SK-N-MC (cell line): ENCODE data around the gene ARPC4.
"Not testable (repeated sequence)": the region's sequence is repeated elsewhere in the genome, so short reads cannot be mapped to it uniquely, and the experiment has no call there.

Experiments
- DNase-seq: peaks from one replicate; pipeline ENCODE4 v3.0.0-alpha.2; 2011; ENCODE audit warnings: low read depth, low spot score
- H3K27ac ChIP-seq: fragments of 200-600 bp; sonication (generic); 2 replicates; pipeline ENCODE4 v1.5.1; 2016; ENCODE audit warnings: mixed run types
- H3K36me3 ChIP-seq: fragments of 200-600 bp; sonication (generic); 2 replicates; pipeline ENCODE4 v1.6.1; 2017; ENCODE audit warnings: antibody characterized with exemption, low read length, mixed read lengths; ENCODE audit not compliant: insufficient read depth
- H3K4me3 ChIP-seq: fragments of 200-600 bp; sonication (generic); 2 replicates; pipeline ENCODE4 v1.5.1; 2016
- H3K9ac ChIP-seq: fragments of 200-600 bp; sonication (generic); 2 replicates; pipeline ENCODE4 v1.8.0; 2017; ENCODE audit warnings: mixed run types, mixed read lengths; ENCODE audit not compliant: insufficient read length
- H3K9me3 ChIP-seq: fragments of 200-600 bp; sonication (generic); 2 replicates; pipeline ENCODE4 v1.6.1; 2017; ENCODE audit warnings: low read depth, mild to moderate bottlenecking, antibody characterized with exemption, low read length, moderate library complexity, mixed read lengths
- EZH2 ChIP-seq: fragments of 200-600 bp; sonication (generic); IDR thresholded peaks from one replicate; pipeline ENCODE4 v1.6.1; 2017; ENCODE audit warnings: antibody characterized with exemption
- FOXP2 ChIP-seq: optimal IDR thresholded peaks from 2 replicates; pipeline ENCODE3; 2011; ENCODE audit warnings: mild to moderate bottlenecking, moderate library complexity; ENCODE audit not compliant: insufficient read depth; ENCODE audit errors: extremely low read length, control extremely low read depth
- POLR2AphosphoS5 ChIP-seq: IDR thresholded peaks from 2 replicates; pipeline ENCODE4 v1.6.1; 2012; ENCODE audit warnings: mild to moderate bottlenecking, low read depth, low read length, borderline replicate concordance

Gene ARPC4

GRCh38 chr3:9765865-9766264 is 27.0 kb upstream of the ARPC4 start:
- no peak for DNase-seq
- no peaks in the 10 kb centered on the region for H3K9me3 ChIP-seq
- no peak overlapping the region for H3K4me3 ChIP-seq
- no peak overlapping the region for H3K9ac ChIP-seq
- no peaks in the 10 kb centered on the region for H3K36me3 ChIP-seq
- no peak overlapping the region for H3K27ac ChIP-seq
- TF ChIP-seq POLR2AphosphoS5 (no peak), FOXP2 (no peak), EZH2 (no peak)

GRCh38 chr3:9767418-9767817 is 25.5 kb upstream of the ARPC4 start:
- no peak for DNase-seq
- TF ChIP-seq FOXP2: no peak
- no peak for TF ChIP-seq EZH2
- no peak for TF ChIP-seq POLR2AphosphoS5
- Histone ChIP-seq H3K27ac (no peak overlapping the region), H3K4me3 (no peak overlapping the region), H3K9me3 (no peaks in the 10 kb centered on the region), H3K36me3 (no peaks in the 10 kb centered on the region), H3K9ac (no peak overlapping the region)

GRCh38 chr3:9768141-9768775 is 24.6 kb upstream of the ARPC4 start:
- no peak overlapping the region for H3K4me3 ChIP-seq
- no peak for DNase-seq
- TF ChIP-seq POLR2AphosphoS5: no peak
- no peak for TF ChIP-seq FOXP2
- TF ChIP-seq EZH2: no peak
- H3K9ac ChIP-seq: no peak overlapping the region
- no peaks in the 10 kb centered on the region for H3K36me3 ChIP-seq
- H3K9me3 ChIP-seq: no peaks in the 10 kb centered on the region
- H3K27ac ChIP-seq: no peak overlapping the region

GRCh38 chr3:9769012-9769411 is 23.9 kb upstream of the ARPC4 start:
- H3K9me3 ChIP-seq: no peaks in the 10 kb centered on the region
- TF ChIP-seq FOXP2 (no peak), POLR2AphosphoS5 (no peak), EZH2 (no peak)
- H3K27ac ChIP-seq: no peak overlapping the region
- no peaks in the 10 kb centered on the region for H3K36me3 ChIP-seq
- no peak overlapping the region for H3K9ac ChIP-seq
- peak overlapping the region; percentile 73 for H3K4me3 ChIP-seq
- DNase-seq: no peak

GRCh38 chr3:9769426-9770275 is 23.2 kb upstream of the ARPC4 start, which contains the start of gene CAMK1:
TSS of gene CAMK1 (minus strand) at chr3:9769947. CDS start at chr3:9767749, 2,198 bp downstream.
- TF ChIP-seq FOXP2 (no peak), POLR2AphosphoS5 (peak; percentile 29; the same call in 1 of the 2 replicates)
- DNase-seq: no peak
- Histone ChIP-seq H3K9ac (peak within 1 kb of the TSS; percentile 57), H3K36me3 (no peaks in the 10 kb centered on the region), H3K27ac (no peak within 1 kb of the TSS), H3K4me3 (peak within 1 kb of the TSS; percentile 73), H3K9me3 (no peaks in the 10 kb centered on the region)

GRCh38 chr3:9770276-9770812 is 22.5 kb upstream of the ARPC4 start:
- peak overlapping the region; percentile 57 for H3K9ac ChIP-seq
- DNase-seq: no peak
- H3K4me3 ChIP-seq: peak overlapping the region; percentile 73

GRCh38 chr3:9771007-9771406 is 21.9 kb upstream of the ARPC4 start:
- DNase-seq, H3K4me3 ChIP-seq, H3K36me3 ChIP-seq, H3K9ac ChIP-seq, H3K9me3 ChIP-seq, H3K27ac ChIP-seq: not testable (repeated sequence)

More at GRCh38 chr3:9770276-9770812, 22.5 kb upstream of the ARPC4 start:
- no peak overlapping the region for H3K27ac ChIP-seq
- TF ChIP-seq POLR2AphosphoS5 (no peak), EZH2 (no peak), FOXP2 (no peak)
- H3K9me3 ChIP-seq: no peaks in the 10 kb centered on the region
- no peaks in the 10 kb centered on the region for H3K36me3 ChIP-seq

- DNase-seq: no peak
- no peak overlapping the region for H3K4me3 ChIP-seq
- no peaks in the 10 kb centered on the region for H3K36me3 ChIP-seq
- no peaks in the 10 kb centered on the region for H3K9me3 ChIP-seq
- TF ChIP-seq FOXP2: no peak
- TF ChIP-seq POLR2AphosphoS5: no peak
- no peak for TF ChIP-seq EZH2
- H3K9ac ChIP-seq: no peak overlapping the region
- no peak overlapping the region for H3K27ac ChIP-seq
Measured at GRCh38 chr3:9776896-9777693, 15.8 kb upstream of the ARPC4 start.
